H1 (cell line): ENCODE measurements around the gene ATP9B. TPM values are rescaled to one million over a fixed set of nuclear protein-coding genes. Genes with fewer than 3 reads are reported as not detected.

Experiments used
- KDM4A ChIP-seq: IDR thresholded peaks from one replicate; pipeline ENCODE4 v1.7.1; 2012; ENCODE audit warnings: low read depth, mild to moderate bottlenecking, moderate library complexity, low read length, inconsistent platforms; ENCODE audit not compliant: severe bottlenecking
- POLR2A ChIP-seq, 2 experiments: IDR thresholded peaks; 1 replicate in 1 of 2; 2 replicates in 1 of 2; pipeline ENCODE4 v1.6.1; 2011; ENCODE audit warnings: low read depth in 2 of 2, low read length in 2 of 2, mild to moderate bottlenecking in 2 of 2; ENCODE audit errors: control extremely low read depth in 1 of 2
- polyA plus RNA-seq, 7 experiments: library from polyadenylated mRNA; depleted of rRNA in 3 of 7; stranded (reverse) in 5 of 7; unstranded in 2 of 7; fragments of >200 nt in 5 of 7; fragments of 200-250 nt in 2 of 7; gene quantifications; 1 replicate in 5 of 7; 2 replicates in 1 of 7; 4 replicates in 1 of 7; pipeline versions ENCODE4 v1.2.1 to v1.2.3, GENCODE V29; 2011 to 2013; ENCODE audit warnings: missing spikeins in 2 of 7, mixed read lengths in 2 of 7
- total RNA-seq: library from RNA; stranded (reverse); fragmentation: NEBNext Ultra II Directional; extraction: Animal tissue kit (Norgen Biotek cat#: 25700); gene quantifications from 2 replicates; pipeline ENCODE4 v1.2.1, GENCODE V29; 2021

Gene ATP9B
- total and polyA plus RNA-seq, 2 of the 8 experiments (the other 6 are each of a cell fraction or from before 2014, with no cell fraction given): 15.1 to 21.7 TPM

- no peak for TF ChIP-seq KDM4A
- TF ChIP-seq POLR2A (IDR thresholded peaks at IDR 0.05; ENCODE audit: control extremely low read depth in 1 of 2, low read depth in 2 of 2, low read length in 2 of 2): no peak
- TF ChIP-seq, all 59 proteins: peak for 0
Observed at GRCh38 chr18:79388043-79388442, 318.8 kb downstream of the ATP9B start (continued).
